H54 (cell line): ENCODE results near the gene ZNF526.
A peak's percentile ranks its signal among the peaks of the same experiment; 100 is the strongest.

ENCODE experiments used
- DNase-seq: peaks from one replicate; pipeline ENCODE4 v3.0.0; 2011; ENCODE audit warnings: low spot score, mixed read lengths; ENCODE audit not compliant: insufficient read length
- FAIRE-seq: peaks from 3 replicates; lab custom pipeline; 2011; peaks lifted over from hg19 to GRCh38; lab: Jason Lieb, UNC
- POLR2A ChIP-seq: IDR thresholded peaks from 2 replicates; pipeline ENCODE4 v1.6.1; 2011; ENCODE audit warnings: low read depth, mild to moderate bottlenecking, low read length

The ZNF526 gene

DNA sequence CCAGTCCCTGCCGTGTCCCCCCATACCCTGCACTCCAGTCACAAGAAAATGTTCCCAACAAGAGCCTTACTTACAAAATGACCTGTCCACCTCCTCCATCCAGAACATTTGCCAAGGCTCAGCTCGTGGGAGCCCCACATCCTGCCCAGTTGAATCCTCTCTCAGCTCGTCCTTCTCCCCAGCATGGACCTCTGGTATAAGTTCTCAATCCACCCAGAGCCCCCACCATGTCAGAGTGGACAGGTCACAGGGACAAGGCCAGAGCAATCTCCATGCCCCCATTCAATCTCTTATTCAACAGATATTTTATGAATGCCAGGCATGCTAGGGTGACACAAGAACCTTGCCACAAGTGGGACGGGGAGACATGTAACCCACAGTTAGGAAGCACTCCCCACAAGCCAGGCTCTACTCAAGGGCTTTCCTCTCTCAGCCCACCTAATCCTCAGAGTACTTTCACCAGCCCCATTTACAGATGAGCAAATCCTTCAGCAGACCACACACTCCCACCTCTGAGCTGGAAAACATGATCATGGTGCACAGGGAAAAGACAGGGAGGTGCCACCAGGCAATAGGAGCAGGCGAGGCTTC, 17.7 kb upstream of the ZNF526 start:
- DNase-seq (no peak), FAIRE-seq (no peak)
- TF ChIP-seq POLR2A: no peak

DNA sequence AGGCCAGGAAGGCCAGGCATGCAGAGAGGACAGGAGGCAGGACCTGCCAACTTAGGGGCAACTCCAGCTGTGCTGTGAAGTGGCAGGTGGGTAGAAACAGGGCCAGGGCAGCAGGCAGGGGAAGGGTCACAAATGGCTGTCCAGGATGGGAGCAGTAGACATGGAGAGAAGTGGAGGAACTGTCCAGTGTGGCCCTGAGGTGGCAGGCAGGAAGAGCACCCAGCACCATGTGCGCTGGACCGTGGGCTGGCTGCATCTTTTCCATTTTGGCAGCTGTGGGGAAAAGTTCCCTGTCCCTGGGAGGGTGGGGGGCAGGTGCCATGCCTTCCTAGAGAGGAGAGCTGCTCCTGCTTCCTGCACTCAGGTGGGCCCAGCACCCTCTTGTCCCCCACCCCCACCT, 16.4 kb upstream of the ZNF526 start:
- FAIRE-seq (no peak), DNase-seq (no peak)
- TF ChIP-seq POLR2A: no peak

DNA sequence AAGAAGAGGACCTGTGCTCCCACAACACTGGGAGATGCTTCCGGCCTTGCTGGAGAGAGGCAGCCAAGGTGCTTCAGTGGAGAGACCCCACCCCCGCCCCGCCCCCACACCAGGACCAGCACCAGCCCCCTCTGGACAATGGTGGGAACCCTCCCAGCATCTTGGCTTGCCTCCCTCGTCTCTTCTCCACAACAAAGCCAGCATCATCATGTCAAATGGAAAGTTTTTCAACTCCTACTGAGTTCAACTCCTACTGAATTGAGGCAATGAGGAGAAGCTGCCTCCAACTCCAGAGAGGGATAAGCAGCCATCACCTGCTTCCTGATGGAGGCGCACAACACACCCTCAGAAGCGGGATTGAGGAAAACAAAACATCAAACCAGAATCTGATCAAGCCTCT, 15.4 kb upstream of the ZNF526 start:
- FAIRE-seq: no peak
- DNase-seq: no peak
- TF ChIP-seq POLR2A: no peak

DNA sequence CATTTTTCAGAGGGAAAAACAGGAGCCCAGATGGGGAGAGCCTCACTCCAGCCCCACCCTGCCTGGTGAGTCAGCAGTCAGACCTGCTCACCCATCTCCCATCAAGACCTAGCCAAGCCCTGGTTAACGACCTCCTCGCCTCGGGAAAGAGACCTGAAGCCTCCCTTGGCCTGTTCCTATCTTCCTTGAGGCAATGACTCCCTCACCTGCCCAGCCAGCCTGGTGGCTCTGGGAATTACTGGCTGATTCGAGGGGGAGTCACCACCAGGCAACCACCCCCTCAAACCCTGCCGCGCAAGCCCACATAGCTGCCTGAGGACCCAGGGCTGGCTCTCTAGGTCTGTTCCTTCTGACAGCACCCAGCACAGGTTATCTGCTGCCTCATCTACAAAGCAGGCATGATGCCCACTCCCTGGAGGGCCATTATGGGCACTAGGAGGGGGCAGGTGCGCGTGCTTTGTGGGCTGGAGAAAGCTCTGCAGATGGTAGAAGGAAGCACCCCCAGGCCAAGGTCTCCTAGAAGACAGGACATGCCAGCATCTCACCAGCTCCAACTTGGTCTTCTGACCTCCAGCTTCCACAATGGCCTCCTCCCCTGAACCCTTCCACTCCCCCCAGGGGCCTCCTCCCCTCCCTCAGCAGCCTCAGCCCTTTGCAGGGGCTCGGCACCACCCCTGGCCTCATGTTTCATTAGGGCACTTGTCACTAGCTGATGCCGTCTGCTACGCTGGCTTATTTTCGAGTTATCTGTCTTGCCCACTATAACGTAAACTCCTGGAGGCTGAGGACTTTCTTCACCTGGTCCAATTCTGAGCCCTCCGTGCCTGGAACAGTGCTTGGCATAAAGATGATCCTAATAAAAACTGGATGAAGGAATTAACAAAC, 13.0 kb upstream of the ZNF526 start:
- TF ChIP-seq POLR2A: no peak
- peak; percentile 99 for DNase-seq
- peak; percentile 45 for FAIRE-seq

DNA sequence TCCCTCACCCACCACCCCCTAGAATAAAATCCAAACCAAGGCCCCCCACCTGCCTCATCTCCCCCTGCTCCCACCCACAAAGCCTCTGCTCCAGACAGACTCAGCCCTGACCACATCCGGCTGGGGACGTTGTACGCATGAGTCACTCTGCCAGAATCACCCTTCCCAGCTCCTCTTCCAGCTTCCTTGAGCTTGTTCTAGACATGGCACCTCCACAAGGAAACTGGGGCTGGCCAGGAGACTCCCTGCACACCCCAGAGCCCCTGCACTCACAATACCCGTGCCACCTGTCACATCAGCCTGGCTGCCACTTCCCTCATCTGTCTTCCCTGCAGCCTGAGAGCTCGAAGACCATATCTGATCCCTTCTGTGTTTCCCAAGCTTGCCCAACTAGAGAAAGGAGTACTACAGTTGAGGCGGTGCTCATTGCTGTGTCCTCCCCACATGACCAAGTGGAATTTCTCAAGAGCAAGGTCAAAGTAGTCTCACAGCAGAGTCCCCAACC, 12.3 kb upstream of the ZNF526 start:
- DNase-seq (peak; percentile 98), FAIRE-seq (no peak)
- no peak for TF ChIP-seq POLR2A

DNA sequence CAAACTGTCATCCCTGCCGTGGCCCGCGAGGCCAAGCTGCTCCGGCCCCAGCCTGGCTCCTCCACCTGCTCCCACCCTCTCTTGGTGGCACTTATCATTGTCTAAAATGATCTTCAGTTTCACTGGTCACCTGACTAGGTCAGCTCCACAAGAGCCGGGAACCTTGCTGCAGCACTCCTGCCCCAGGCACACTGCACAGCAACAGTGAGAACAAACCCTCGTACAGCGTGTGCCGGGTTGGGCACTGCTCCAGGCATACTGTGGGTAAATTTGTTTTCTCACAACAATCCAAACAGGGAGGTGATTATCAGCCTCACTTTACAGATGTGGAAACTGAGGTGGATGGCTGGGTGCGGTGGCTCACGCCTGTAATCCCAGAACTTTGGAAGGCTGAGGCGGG, 11.5 kb upstream of the ZNF526 start:
- DNase-seq (no peak), FAIRE-seq (no peak)
- TF ChIP-seq POLR2A: no peak

DNA sequence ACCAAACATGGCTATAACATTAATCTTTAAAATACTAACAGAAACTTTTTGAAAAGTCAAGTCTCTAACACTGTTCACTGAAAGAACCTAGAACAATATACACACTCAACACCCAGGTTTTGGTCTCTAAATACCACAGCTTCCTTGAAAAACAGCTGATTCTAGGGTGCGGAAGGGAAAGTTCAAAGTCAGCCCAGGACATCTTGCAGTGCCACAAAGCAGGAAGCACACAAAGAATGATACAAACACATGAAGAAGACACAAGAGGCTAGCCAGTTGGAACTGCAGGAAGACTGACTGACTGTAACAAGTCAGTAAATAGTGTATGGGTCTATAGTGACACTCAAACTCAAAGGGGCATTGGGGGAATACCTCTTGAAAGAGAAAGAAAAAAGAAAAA, 7.2 kb upstream of the ZNF526 start:
- FAIRE-seq: no peak
- no peak for TF ChIP-seq POLR2A
- no peak for DNase-seq

DNA sequence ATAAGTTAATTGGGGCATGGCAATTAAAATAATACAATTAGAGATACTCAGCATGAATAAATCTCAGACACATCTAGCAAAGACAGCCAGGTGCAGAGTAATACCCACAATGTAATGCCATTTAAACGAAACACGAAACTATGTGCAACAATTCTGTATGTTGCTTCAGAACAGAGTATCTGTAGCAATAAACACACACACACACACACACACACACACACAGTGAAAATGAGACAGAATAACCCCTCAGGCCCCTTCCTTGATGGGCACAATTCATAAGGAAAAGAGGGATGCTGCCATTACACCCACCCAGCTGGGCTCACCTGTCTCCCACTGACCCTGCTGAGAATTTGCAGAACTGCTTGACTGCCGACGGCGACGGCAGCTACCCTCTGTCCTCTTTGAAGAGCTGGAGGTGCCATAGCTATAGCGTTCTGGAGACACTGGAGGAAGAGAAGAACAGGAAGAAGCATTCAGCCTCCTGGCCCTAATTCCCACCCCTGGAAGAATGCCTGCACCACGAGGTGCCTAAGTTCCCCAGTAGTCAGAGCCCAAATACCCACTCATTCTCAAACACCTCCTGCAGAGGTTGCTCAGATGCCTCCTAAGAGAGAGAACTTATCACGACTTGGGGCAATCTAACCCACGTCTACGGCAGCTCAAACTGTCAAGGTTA, 5.2 kb upstream of the ZNF526 start:
- TF ChIP-seq POLR2A: no peak
- no peak for FAIRE-seq
- no peak for DNase-seq

DNA sequence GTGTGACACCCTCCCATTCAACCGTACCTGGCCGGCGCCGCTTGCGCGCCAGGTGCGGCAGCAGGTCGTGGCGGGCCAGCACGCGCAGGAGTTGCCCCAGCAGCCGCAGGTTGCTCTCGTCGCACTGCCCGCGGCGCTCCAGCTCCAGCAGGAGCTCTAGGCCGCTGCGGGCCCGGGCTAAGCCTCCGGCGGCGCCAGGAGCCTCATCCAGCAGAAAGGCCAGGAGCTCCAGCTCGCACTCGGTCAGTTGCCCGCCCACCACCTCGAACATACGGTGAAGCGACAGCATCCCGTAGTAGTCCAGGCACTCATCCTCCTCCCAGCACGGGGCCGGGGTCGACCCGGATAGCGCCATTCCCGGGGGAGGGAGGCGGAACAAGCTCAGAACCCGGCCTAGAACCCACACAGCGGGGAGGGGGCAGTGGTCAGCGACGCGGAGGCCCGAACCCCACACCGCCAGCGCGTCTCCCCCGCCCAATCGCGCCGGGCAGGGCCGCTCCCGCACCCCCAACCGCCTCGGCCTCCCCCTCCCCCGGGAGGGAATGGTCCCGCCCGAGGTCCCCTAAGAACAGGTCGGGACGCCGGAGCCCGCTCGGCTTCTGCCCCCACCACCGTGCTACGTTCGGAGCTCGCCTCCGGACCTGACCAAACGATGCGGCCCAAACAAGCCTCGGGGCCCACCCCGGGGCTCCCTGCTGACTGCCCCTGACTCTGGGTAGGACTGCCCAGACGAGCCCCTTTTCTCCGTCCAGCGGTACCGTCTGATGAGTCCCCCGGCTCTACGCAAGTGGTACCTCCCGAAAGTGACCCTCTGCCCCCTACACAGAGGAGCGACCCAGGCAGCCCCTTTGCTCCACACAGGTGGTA, 3.2 kb upstream of the ZNF526 start:
- DNase-seq: no peak
- no peak for TF ChIP-seq POLR2A
- FAIRE-seq: no peak

DNA sequence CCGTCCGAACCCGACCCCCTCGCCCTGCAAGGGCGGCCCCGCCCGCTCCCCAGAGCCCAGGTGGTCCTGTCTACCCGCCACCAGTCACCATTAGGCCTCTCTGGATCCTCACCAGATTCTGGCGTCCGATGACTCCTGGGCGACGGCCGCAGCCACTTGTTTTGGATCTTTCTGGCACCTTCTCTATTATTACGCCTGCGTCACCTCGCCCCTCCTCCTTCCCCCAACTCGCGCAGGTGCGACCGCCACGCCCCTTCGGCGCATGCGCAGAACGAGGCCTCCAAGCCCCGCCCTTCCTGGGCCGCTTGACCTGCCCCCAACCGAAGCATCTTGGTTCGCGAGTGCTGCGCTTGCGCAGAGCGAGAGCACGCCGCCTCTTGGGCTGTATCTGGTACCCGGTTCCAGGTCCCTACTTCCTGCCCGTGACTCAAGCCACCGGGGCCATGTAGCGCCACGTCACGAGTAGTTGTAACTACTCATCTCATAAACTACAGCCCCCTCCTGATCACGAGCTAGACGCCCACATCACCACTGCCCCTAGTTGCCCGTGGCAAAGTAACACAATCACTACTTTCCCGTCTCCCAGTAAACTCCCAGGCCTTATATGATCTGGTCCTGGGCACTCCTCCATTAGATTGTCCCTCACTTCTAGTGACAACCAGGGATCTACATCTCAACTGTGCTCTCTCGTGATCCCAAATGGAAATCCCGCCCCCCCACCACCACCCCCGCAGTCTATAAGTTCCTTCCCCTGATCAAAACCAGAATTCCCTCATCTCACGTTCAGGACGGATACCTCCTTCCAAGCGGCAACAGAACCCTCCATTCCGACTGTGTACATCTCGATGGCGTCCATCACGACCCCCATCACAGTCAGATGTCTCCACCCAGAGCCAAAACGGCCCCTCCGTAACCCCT, 2.3 kb upstream of the ZNF526 start, which contains the start of gene DEDD2:
Gene DEDD2 (minus strand): TSS at position 158 of the 918 bp plus-strand sequence. CDS start 670 bp downstream, outside the sequence.
- TF ChIP-seq POLR2A: peak; percentile 75
- DNase-seq: peak; percentile 99
- peak; percentile 74 for FAIRE-seq

DNA sequence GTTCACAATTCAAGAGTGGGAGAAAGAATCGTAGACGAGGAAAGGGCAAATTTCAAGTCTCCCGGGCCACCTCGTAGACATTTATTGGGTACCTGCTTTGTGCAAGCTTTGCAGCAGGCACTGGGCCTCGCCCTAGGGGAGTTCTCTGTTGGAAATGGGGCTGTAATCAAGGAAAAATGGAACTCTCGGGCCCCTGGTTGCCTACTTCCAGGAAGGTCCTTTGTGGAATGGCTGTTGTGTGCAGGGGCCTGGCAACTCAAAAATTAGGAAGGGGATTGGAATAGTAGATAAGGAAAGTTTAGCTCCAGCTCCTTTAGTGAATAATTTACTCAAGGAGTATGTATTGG, 612 bp downstream of the ZNF526 start:
- DNase-seq (no peak), FAIRE-seq (no peak)
- no peak for TF ChIP-seq POLR2A
